Psoas muscle (tissue), 8 donors: Measurements from ENCODE around the gene GSTCD. TPM values are rescaled to one million over a fixed set of nuclear protein-coding genes. Genes with fewer than 3 reads are reported as not detected.
A peak's percentile ranks its signal among the peaks of the same experiment; 100 is the strongest.

Experiments
- ATAC-seq, 4 donors: fragments of 200-7000 bp; cut with Tn5 transposase; one replicate each; pipeline ENCODE4 v1.9.1; 2020; ENCODE audit warnings: moderate library complexity in 3 of 4, mild to moderate bottlenecking in 2 of 4
- DNase-seq, 2 donors: peaks; one replicate each; pipeline ENCODE4 v3.0.0-alpha.2; 2020
- H3K27ac ChIP-seq: fragments of 200-600 bp; one replicate; pipeline ENCODE4 v1.8.0; 2022
- H3K27me3 ChIP-seq, 3 donors: fragments of 200-600 bp in 1 of 3; one replicate each; pipeline versions ENCODE4 v1.6.1 to v1.8.0; 2013 to 2022; ENCODE audit warnings: low read length in 2 of 3, mild to moderate bottlenecking in 2 of 3, moderate library complexity in 1 of 3; ENCODE audit not compliant: insufficient read depth in 3 of 3
- H3K36me3 ChIP-seq, 2 donors: fragments of 200-600 bp in 1 of 2; one replicate each; pipeline versions ENCODE4 v1.6.1 to v1.8.0; 2013 to 2022; ENCODE audit warnings: low read depth in 1 of 2, mild to moderate bottlenecking in 1 of 2, moderate library complexity in 1 of 2; ENCODE audit not compliant: insufficient read depth in 1 of 2
- H3K4me1 ChIP-seq: fragments of 200-600 bp; one replicate; pipeline ENCODE4 v1.8.0; 2022
- H3K4me3 ChIP-seq: fragments of 200-600 bp; one replicate; pipeline ENCODE4 v1.8.0; 2022; ENCODE audit warnings: mild to moderate bottlenecking
- H3K9me3 ChIP-seq: fragments of 200-600 bp; one replicate; pipeline ENCODE4 v1.8.0; 2022
- CTCF ChIP-seq: fragments of 200-600 bp; IDR thresholded peaks from one replicate; pipeline ENCODE4 v1.8.0; 2022; ENCODE audit warnings: antibody characterized with exemption
- WGBS, 3 donors: extraction: QIAGEN DNeasy Blood & Tissue Kit; methylation state at CpG; one replicate each; pipeline versions ENCODE4 v1.1.6 to v1.1.7; 2013; 5-methylcytosine and 5-hydroxymethylcytosine counted together
- intact Hi-C, 2 donors: fragments of 100-400 bp; cut with DNase I; formaldehyde crosslinking; loops; one replicate each; pipeline versions ENCODE4 v1.11.0 to v1.14.2; 2022
- polyA plus RNA-seq, 3 donors: library from polyadenylated mRNA; stranded (reverse); fragments of 200-250 nt; gene quantifications; one replicate each; pipeline ENCODE4 v1.2.3, GENCODE V29; 2013
- total RNA-seq, 4 donors: library from RNA; stranded (reverse); fragmentation: NEBNext Ultra II Directional in 2 of 4; extraction: Animal tissue kit (Norgen Biotek cat#: 25700) in 2 of 4; gene quantifications; one replicate each; pipeline versions ENCODE4 v1.2.1 to v1.2.4, GENCODE V29; 2021 to 2023
- donor health status: healthy with polysubstance abuse.
- donor health status: DM: no; HTN: no; CAD: no; lungs with moderate emphysema.
- donor health status: Bipolar disorder and iron deficiency.
- donor health status: healthy.
- donor health status: DM: yes; HTN: yes; CAD: no.
- donor health status: DM: no; HTN: no; CAD: no.
- donor health status: DM: no; HTN: no; CAD: no.
- donor health status: DM: yes; HTN: yes; CAD: no.

Gene GSTCD
- total and polyA plus RNA-seq, 7 donors: 0.82 to 6.6 (median 3.5) TPM

GRCh38 chr4:105797225-105797624, 88.6 kb downstream of the GSTCD start:
- H3K9me3 ChIP-seq: no peaks in the 10 kb centered on the region
- H3K27ac ChIP-seq: no peak overlapping the region
- 97 to 100% (median 98%) methylated on average over 1 of the region's 1 CpG for WGBS, 3 donors
- ATAC-seq: no peak
- no peaks in the 10 kb centered on the region for H3K36me3 ChIP-seq
- H3K27me3 ChIP-seq: no peaks in the 10 kb centered on the region
- no peaks in the 10 kb centered on the region for H3K4me1 ChIP-seq
- DNase-seq: no peak
- intact Hi-C loops: no loop called here
- no peak overlapping the region for H3K4me3 ChIP-seq
- TF ChIP-seq CTCF: no peak

GRCh38 chr4:105805501-105806120, 97.0 kb downstream of the GSTCD start:
- no peaks in the 10 kb centered on the region for H3K36me3 ChIP-seq
- DNase-seq (no peak), ATAC-seq (no peak)
- H3K27me3 ChIP-seq: no peaks in the 10 kb centered on the region
- 56 to 69% (median 58%) methylated on average over 1 of the region's 1 CpG for WGBS, 3 donors
- no peak for TF ChIP-seq CTCF
- no peak overlapping the region for H3K4me3 ChIP-seq
- intact Hi-C loops: no loop called here
- H3K27ac ChIP-seq: no peak overlapping the region
- no peaks in the 10 kb centered on the region for H3K4me1 ChIP-seq
- H3K9me3 ChIP-seq: no peaks in the 10 kb centered on the region

- WGBS, 3 donors: 80 to 97% (median 83%) methylated on average over 2 of the region's 2 CpGs
- no peak for ATAC-seq
- Histone ChIP-seq H3K9me3 (no peaks in the 10 kb centered on the region), H3K27me3 (no peaks in the 10 kb centered on the region), H3K36me3 (no peaks in the 10 kb centered on the region), H3K4me3 (no peak overlapping the region), H3K4me1 (no peaks in the 10 kb centered on the region), H3K27ac (no peak overlapping the region)
- TF ChIP-seq CTCF: no peak
- DNase-seq: no peak
- intact Hi-C loops: no loop called here
These were observed 98.9 kb downstream of the GSTCD start for GRCh38 chr4:105807496-105807895.

- DNase-seq: no peak
- H3K27me3 ChIP-seq: no peaks in the 10 kb centered on the region
- no peak for TF ChIP-seq CTCF
- H3K9me3 ChIP-seq: no peaks in the 10 kb centered on the region
- H3K4me1 ChIP-seq: no peaks in the 10 kb centered on the region
- intact Hi-C loops: no loop called here
- H3K27ac ChIP-seq: no peak overlapping the region
- H3K4me3 ChIP-seq: peak overlapping the region; percentile 47
- no peaks in the 10 kb centered on the region for H3K36me3 ChIP-seq
- WGBS, 3 donors: 33 to 55% (median 38%) methylated on average over 3 of the region's 3 CpGs
- peak in 3 of 4 donors; percentile 13 to 59 (median 37) for ATAC-seq
These were observed 99.6 kb downstream of the GSTCD start for GRCh38 chr4:105808030-105808749.
